Measurements from ENCODE around the gene GTF2F2.

GRCh38 chr13:45243077-45243476, 122.8 kb downstream of the GTF2F2 start:
- TF ChIP-seq CTCF (IDR thresholded peaks at IDR 0.05) (no peak), POLR2A (IDR thresholded peaks at IDR 0.05) (no peak)
